GM21529 (cell line): ENCODE data around the gene CCDC69.
"Not testable (repeated sequence)": the region's sequence is repeated elsewhere in the genome, so short reads cannot be mapped to it uniquely, and the experiment has no call there.

Source experiments
- ATAC-seq: cut with Tn5 transposase; IDR thresholded peaks from one replicate; pipeline ENCODE4 v1.9.1; 2021; ENCODE audit not compliant: unreplicated experiment

The CCDC69 gene

DNA sequence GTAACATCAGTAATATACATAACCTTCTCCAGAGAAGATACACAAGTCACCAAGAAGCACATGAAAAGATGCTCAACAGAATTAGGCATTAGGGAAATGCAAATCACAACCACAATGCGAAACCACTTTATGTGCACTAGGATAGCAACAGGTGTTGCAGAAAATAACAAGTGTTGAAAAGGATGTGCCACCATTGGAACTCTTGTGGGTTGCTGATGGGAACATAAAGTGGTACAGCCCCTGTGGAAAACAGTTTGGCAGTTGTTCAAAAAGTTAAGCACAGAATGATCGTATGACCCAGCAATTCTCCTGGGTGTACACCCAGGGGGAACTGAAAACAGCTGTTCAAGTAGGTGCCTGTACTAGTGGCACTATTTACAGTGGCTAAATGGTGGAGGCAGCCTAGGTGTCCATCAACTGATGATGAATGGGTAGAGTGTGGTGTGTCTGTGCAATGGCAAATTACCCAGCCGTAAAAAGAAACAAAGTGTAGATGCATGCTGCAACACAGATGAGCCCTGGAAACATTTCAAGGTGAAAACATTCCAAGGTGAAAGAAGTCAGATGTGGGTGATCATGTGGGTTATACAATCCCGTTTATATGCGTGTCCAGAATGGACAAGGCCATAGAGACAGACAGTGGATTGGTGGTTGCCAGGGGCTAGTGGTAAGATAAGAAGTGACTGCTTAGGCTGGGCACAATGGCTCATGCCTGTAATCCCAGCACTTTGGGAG lies 27.2 kb downstream of the CCDC69 start:
- peak; percentile 93 for ATAC-seq

DNA sequence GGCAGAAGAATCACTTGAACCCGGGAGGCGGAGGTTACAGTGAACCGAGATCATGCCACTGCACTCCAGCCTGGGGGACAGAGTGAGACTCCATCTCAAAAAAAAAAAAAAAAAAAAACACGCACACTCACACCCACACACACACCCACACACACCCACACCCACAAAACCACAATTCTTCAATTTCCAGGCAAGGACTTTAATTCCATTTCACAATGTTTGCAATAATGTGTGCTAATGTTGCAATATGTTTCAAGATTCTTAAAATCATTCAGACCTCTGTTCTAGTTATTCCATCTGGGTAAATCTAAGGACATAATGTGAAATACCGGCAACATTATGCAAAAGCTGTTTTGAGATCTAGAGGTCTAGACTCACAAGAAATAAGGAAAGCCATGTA lies 28.3 kb downstream of the CCDC69 start:
- ATAC-seq: no peak

DNA sequence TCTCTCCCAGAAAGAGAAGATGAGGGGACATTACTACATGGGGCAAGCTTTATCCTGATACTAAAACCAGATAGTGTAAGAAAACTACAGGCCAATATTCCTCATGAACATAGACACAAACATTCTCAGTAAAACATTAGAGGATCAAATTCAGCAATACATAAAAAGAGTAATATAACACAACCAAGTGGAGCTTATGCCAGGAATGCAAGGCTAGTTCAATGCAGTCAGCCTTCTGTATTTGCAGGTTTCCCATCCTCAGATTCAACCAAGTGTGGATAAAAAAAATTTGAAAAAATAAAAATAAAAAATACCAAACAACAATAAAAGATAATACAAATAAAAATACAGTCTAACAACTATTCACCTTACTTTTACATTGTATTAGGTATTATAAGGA lies 31.3 kb downstream of the CCDC69 start:
- ATAC-seq: no peak

DNA sequence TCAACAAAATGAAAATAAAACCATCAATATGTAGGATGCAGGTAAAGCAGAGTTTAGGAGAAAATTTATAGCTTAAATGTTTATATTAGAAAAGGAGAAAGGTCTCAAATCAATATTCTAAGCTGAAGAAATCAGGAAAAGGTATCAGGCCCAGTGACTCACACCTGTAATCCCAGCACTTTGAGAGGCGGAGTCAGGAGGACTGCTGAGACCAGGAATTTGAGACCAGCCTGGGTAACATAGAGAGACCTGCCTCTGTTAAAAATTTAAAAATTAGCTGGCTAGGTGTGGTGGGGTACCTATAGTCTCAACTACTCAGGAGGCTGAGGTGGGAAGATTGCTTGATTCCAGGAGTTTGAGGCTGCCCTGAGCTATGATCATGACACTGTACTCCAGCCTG lies 32.2 kb downstream of the CCDC69 start:
- ATAC-seq: no peak

DNA sequence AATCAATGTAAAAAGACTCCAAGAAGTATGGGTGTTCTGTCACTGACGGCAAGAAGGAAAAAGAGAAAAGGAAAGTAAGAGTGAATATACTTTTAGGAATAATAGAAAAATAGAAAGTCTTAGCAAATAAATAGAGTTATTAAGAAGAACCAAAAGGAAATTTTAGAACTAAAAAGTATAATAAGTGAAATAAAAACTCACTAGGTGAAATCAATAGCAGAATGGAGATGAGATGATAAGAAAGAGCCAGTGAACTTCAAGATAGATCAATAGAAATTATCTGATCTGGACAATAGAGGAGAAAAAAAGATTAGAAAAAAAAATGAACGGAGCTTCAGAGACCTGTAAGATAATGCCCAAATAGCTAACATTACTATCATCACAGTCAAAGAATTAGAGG lies 34.7 kb downstream of the CCDC69 start:
- ATAC-seq: no peak

DNA sequence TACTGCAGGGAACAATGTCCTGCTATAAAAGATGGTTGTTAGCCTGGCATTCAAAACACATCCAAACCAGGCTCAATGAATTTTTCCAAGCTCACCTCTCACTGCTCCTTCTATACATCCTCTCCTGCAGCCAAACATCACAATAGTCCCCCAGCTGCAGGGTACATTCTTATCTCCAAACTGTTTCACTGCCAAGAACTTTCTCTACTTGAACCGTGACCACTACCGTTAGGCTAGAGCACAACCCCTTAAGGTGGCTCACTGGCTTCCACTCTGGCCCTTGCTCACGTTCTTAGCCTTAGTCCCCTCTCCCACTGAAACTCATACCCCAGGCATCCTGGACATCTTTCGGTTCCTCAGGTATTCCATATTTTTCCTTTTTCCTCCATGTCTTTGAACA lies 37.4 kb downstream of the CCDC69 start:
- no peak for ATAC-seq

DNA sequence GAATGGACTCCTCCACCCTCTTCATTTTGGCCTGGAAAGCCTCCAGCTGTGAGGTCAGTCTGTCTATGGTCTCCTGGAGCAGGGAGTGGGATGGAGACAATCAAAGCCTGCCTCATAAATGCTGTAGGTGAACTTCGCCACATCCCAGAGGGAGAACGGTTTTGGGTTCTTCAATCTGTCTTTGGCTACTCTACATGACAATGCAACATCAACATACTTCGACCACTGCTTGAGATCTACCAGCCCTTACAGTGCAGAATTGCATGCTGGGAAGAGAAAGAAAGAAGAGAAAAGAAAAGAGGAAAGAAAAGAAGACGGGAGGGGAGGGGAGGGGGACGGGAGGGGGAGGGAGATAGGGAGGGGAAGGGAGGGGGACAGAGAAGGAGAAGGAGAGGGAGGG lies 37.8 kb downstream of the CCDC69 start:
- no peak for ATAC-seq

DNA sequence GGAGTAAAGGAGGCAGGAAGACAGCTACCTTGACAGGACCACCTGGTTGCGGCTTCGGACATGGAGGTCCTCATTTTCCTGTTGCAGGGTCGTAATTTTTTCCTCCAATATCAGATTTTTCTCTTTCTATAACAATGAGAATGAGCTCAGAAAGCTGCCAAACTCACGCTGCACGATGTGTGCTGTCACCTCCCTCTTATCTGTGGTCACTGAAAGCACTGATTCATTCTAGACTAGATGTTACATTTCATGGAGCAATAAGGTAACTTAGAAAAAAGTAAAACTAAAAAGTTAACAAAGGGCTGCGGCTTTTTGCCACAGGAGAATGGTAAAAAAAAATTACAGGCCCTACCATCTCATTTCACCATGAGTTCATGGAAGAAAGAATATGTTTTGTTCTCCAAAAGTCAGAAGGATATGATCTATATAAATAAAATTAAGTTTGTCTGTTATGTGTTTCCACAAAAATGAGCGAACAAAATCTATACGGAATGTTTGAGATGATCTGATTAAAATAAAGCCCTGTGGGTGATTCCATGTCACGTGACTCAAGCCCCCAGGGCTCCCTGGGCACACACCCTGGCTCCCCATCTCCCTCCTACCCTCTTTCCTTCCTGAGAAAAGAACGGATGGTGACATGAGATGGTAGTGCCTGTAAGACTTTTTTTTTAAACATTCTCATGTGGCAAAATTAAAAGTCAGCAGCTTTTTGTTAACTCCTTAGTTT lies 39.4 kb downstream of the CCDC69 start:
- ATAC-seq: no peak

DNA sequence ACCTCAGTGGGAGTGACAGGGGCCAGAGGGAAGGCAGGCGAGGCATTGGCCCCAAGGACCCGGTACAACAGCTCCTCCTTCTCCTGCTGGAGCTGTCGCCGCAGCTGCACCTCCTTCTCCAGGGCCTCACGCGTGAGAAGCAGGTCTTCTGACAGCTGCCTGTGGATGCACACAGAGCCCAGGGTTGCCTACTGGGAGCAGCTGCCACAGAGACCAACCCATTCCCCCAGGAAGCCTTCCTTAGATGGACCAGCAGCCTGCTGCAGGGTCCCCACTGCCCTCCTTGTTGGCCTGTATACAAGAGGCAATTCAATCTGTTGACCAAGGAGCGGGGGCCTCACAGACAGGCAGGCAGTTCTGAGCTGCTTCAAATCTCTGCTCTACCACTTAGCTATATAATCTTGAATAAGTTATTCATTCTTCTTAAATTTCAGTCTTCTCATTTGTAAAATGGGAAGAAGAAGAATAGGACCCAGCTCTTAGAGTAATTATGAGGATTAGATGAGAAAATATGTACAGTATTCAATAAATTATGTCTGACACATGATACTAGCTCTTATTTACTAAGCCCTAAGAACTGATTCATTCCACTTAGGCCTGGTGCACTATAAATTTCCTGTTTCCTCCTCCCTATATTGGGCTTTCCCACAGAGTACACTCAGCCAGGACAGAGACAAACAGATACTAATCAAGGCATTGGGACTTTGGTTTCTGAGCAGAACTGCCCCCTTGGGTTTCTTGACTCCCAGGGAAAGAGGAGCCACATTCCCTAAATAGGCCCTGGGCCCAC lies 40.2 kb downstream of the CCDC69 start:
- ATAC-seq: no peak

DNA sequence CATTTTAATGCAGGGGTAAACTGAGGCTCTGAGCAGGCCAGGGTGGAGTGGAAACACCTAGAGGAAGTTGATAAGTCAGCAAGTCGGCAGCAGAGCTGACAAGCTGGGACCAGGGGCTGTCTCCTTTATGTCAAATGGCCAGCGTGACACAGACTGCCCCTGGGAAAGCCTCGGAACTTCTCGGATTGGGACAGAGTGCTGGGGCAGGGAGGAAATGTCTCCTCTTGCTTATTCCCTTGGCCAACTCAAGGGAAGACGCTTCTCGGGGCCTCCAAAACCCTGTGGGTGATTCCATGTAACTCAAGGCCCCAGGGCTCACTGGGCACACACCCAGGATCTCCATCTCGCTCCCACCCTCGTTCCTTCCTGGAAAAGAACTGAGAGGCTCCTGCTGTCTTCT lies 40.9 kb downstream of the CCDC69 start:
- ATAC-seq: no peak

DNA sequence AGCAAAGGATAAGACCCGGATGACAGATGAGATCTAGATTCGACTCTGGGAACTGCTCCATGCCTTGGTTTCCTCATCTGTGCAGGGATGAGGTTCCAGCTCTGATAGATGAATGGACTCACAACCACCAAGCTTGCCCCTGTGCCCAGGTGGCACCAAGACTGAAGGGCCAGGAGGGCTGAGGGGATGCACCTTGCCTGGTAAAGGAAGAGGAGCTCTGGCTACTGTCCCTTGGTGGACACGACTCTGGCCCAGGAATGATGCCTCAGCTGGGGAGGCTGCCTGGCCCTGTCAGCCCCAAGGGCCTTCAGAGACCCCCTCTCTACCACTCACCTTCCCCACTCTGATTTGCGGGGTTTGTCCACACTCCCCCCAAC lies 41.4 kb downstream of the CCDC69 start:
- ATAC-seq: no peak

DNA sequence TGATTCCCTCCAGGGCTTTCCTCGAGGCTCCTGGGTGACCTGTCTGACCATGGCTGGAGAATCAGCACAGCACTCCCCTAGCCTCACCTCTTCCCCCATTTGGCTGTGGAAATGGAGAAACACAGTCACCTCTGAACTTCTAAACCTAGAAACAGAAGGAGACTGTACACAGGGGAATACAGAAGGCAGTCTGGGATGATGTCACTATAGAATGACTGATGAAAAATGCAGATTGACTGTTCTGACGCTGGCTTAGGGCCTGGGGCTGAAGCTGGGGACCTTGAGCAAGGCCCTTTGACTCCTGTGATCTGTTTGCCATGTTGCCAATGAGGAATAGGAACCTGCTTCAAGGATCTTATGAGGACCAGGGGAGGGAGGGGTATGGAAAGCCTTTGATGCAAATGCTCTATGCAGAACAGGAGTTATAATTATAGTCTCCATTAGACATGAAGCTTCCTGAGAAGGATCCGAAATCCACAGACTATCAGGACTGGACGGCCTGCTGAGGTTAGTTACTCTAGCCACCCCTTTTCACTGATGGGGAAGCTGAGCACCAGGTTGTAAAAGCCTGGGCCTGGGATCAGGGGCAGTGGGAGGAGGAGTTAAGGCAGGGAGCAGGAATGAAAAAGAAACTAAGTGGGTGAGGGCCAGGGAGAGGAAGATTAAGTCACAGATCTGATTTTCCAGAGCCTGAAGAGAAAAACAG lies 41.9 kb downstream of the CCDC69 start:
- ATAC-seq: no peak

DNA sequence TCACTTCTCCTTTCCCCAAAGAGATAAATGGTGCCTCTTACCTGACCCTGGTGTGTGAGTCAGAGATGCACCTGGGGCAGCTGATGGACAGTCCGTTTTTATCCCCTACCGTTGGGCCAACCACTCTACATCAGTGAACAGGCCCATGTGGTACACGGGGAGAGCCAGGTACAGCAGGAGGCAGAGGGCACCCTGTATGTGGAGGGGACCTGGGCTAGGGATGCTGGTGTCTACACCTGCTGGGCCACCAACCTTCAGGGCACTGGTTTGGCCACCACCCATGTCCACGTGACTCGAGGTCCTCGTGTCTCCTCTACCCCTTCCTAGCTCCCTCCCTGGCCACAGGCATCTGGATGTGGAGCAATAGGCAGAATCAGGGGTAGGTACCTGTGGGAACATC lies 43.6 kb downstream of the CCDC69 start:
- ATAC-seq: no peak

DNA sequence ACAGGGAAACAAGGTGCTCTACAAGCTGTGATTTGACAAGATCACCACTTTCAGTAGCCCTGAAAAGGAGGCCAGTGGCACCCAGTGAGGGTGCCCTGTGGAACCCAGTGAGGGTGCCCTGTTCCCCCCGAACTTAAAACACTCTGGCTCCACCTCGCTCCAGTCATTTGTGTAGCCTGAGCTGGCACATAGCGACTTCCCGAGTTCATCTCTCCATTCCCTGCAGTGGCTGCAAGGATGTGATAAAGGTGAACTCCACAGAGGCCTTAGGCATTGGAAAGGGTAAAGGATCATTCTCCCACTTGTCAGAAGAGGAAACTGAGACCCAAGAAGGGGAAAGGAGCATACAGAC lies 44.4 kb downstream of the CCDC69 start:
- no peak for ATAC-seq

DNA sequence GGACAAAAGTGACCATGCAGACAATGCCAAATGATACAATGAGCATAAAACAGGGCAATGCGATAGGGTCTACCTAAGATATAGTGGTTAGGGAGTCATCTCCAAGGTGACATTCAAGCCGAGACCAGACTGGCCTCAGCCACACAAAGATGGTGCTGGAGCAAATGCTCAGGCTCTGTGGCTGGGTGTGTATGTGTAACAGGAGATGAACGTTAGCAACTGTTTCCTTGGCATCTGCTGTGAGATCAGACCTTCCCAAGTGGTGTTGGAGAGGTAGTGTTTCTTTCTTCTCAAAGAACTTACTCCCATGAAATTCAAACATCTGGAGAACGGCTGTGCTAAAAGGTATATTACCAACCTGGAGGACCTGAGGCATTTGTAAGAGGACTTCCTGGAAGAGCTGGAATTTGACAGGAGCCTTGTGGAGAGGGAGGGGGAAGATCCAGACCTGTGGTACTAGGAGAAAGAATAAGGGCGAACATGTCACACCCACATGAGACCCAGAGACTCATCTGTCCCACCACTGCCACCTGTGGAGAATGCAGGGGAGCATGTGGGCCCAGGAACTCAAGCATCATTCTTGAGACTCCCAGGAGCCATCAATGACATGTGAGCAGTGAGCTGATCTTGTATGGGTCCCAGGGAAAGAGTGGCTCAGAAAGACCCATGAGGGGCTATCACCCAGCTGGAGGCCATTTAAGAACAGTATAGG lies 45.0 kb downstream of the CCDC69 start:
- ATAC-seq: no peak

DNA sequence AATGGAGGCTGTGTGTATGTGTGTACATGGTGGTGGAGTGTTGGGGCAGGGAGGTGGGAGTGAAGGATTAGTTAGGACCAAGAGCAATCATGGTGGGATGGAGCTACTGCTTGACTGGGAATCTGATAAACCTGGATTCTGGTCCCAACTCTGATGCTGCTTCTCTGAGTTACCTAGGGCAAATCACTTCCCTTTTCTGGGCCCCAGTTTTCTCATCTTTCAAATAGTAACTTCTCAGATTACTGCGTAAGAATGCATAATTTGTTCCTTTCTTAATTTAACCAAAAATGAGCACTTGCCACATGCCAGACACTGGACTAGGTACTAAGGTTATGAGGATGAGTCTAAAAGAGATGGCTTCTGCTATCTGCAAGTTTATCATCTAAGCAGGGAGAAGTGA lies 45.5 kb downstream of the CCDC69 start:
- no peak for ATAC-seq

DNA sequence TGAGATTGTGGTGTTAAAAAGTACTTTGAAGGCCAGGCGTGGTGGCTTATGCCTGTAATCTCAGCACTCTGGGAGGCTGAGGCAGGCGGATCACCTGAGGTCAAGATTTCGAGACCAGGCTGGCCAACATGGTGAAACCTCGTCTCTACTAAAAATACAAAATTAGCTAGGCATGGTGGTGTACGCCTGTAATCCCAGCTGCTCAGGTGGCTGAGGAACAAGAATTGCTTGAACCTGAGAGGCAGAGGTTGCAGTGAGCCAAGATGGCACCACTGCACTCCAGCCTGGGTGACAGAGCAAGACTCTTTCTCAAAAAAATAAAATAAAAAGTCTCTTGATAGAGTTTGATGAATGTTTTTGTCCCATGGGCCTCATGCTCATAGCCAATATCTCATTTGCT lies 47.6 kb downstream of the CCDC69 start:
- not testable (repeated sequence) for ATAC-seq

DNA sequence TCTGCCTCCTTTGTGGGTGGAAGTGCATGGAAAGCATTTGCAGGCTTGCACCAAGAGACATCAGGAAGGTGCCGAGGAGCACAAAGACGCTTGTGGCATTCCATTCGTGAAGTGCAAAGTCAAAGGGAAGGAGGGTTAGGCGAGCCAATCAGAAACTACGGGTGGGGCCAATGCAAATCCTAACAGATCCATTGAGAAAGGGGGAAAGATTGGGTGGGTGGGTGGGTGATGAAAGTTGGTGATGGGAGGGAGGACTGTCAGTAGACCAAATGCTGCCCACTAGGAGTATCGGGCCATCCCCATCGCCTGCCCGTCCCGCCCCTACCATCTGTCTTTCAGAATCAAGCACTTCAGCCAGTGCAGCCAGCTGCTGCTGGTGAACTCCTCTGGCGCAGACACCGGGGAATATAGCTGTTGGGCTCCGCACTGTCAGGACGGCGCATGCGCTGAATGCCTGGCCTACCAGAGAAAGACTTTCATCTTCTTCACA lies 49.2 kb downstream of the CCDC69 start:
- ATAC-seq: no peak

DNA sequence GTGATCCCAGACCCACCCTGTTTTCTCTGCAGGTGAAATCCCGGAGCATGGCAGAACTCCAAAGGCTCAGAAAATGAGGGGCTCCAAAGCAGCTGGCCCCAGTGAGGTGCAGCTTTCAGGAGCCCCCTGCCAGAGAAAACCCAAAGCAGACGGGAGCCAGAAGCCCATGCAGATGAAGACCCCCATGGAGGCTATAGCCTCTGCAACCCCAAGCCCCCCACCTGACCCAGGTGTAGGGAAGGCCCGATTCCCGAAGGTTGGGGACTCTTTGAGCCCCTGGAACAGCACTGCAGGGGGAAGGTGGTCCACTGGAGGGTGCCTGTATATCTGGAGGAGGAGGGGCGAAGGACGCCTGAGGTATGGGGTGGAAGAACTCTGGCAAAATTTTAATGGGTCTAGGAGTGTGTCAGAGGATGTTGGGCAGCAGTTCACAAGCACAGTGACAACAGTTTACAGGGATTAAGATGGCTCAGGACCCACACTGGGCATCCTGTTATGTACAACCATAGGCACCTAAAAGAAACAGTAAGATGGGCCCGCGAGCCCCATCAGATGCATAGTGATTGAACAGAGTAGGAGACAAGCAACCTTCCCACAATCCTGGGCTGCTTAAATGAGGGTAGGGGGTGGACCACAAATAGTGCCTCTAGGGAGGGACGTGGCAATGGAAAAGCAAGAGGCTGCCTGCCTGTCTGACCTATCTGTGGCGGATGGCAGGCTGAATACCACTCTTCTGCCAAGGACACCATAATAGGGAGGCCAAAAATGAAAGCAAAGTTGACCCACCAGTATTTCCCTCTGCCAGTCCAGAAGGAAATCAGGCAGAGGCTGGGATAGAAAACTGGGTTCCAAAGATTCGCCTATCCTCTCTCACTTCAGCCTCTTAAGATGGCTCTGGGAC lies 49.9 kb downstream of the CCDC69 start:
- no peak for ATAC-seq

DNA sequence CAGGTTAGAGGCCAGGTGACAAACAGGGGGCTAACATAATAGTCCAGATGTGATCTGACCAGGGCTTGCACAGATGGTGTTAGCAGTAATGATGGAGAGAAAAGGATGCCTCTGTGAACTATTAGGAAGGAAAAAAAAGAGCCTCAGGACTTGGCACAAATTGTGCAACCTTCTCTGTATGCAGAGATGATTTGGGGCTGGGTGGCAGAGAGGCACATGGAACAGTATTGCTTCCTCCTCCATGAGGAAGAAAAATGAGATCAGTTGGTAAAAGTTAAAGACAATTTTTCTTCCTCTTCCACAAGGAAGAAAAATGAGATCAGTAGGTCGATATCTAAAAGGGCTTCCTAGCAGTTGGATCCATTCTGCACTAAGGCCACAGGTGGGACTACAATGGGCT lies 52.4 kb downstream of the CCDC69 start:
- ATAC-seq: no peak
